OCI-LY3 (cell line): ENCODE results near the gene SH2D3C.

Source experiments
- EZH2phosphoT487 ChIP-seq: fragments of 200-600 bp; shearing (Covaris generic); IDR thresholded peaks from 2 replicates; pipeline ENCODE4 v1.6.1; 2018; ENCODE audit warnings: antibody characterized with exemption, mixed run types, low read depth
- TF ChIP-seq, protein P1 (sequence below): fragments of 200-600, 300-600 bp; sonication (generic); IDR thresholded peaks from 2 replicates; pipeline ENCODE4 v1.5.1; 2014; ENCODE audit warnings: antibody characterized with exemption, low read length, low read depth

DNA sequence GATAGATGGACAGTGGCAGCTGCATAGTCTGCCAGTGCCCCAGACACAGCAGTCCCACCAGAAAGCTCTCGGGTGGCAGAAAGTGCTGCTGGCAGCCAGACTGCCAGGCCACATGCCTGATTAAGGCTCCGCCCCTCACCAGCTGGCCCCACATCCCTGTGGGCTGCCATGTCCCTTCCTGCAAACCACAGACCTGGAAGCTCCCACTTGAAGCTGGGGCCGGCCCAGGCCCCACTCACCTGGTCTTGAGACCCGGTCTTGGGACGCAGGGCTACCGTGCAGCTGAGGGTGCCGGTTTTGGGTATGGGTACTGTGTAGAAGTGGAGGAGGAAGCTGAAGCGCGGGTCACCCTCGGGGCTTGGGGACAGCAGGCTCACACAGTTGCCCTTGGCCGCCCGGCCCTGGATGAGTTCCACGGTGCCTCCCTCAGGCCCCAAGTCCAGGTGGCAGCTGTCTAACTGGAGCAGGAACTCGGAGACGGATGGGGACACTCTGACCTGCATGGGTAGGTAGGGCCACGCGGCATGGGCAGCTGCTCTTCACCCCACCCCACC lies 39.5 kb upstream of the SH2D3C start:
- TF ChIP-seq, protein P1, sequence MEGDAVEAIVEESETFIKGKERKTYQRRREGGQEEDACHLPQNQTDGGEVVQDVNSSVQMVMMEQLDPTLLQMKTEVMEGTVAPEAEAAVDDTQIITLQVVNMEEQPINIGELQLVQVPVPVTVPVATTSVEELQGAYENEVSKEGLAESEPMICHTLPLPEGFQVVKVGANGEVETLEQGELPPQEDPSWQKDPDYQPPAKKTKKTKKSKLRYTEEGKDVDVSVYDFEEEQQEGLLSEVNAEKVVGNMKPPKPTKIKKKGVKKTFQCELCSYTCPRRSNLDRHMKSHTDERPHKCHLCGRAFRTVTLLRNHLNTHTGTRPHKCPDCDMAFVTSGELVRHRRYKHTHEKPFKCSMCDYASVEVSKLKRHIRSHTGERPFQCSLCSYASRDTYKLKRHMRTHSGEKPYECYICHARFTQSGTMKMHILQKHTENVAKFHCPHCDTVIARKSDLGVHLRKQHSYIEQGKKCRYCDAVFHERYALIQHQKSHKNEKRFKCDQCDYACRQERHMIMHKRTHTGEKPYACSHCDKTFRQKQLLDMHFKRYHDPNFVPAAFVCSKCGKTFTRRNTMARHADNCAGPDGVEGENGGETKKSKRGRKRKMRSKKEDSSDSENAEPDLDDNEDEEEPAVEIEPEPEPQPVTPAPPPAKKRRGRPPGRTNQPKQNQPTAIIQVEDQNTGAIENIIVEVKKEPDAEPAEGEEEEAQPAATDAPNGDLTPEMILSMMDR: no peak
- TF ChIP-seq EZH2phosphoT487: no peak
